GM18861 (cell line): ENCODE results near the gene DHX15.

Experiments
- ATAC-seq: cut with Tn5 transposase; IDR thresholded peaks from one replicate; pipeline ENCODE4 v1.9.1; 2021; ENCODE audit not compliant: unreplicated experiment

Gene DHX15

DNA sequence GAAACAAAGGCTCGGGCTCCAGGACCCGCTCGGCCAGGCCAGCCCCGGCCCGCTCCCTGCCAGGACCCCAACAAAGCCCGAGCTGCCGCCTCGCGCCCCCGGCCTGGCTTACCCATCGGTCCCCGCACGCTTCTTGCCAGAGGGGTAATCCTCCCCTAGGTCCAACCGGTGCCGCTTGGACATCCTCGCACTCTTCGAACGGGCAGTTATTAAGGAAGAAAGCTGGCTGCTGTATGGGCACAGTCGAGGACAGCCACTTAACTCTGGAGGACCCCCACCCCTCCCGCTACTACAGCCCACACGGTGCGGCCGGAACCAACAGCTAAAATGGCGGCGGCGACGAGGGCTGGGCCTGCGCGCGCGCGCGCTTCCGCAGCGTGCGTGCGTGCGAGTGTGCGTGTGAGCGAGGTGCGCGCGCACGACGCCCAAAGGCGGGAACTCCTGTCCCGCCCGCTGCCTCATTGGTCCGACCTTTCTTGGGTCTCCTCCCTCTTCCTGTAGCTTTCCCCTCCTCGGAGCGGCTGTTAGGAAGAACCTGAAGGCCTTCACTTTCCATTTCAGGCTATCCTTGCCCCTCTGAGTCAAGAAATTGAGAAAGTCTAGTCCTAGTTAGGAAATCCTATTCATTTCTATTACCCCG, at the start of gene DHX15:
DHX15 (minus strand) TSS at position 344 of the 640 bp plus-strand sequence; CDS start at position 183, 161 bp downstream.
- ATAC-seq, result peak; percentile 78

DNA sequence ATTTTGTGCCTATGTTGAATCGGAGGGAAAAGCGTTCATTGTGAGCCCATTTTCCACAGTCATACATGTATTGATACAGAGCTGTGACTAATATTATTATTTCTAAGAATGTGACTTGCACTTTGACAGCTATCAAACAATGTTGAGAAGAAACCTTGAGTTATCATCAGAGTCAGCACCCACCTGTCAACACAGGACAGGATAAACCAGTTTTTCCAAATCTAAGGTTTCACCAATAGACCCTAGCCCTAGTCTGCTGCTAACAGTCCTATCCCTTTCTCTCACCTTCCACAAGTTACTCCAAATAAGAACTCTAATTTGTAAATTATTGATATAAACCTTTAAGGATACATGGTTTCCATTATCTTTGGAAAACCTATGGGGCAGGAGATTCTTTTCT, 47.7 kb upstream of the DHX15 start:
- no peak for ATAC-seq

DNA sequence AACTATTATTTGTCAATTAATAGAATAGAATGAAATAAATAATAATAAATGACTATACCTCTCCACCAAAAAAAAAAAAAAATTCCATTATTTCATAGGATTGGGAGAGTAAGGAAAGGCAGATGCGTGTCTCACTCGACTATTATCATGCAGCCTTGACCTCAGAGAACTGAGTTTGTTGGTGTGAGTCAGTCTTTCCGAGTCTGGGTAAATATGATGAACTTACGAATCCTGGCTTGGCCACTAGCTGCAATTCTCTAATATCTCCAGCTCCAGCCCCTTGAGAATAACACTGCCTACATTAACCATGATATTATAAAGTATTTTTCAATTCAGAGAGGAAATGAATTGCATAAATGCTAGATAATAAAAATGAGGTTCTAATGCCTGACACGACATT, 46.6 kb upstream of the DHX15 start:
- no peak for ATAC-seq

DNA sequence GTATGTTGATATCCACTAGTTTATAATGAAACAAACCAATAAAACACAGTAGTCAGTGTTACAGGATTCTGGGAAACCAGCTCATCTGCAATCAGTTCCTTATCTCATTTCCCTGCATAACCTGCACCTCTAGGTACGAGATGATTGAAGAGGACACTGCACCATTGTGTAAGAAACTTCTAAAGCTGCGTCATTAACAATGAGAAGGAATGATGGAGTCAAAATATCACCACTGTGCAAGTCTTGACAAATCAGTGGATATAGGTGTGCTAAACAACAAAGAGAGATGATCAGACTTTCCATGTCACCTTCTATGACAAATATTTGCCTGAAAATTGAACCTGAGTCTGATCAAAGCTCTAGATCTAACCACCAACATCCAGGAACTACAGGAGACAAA, 40.7 kb upstream of the DHX15 start:
- no peak for ATAC-seq

DNA sequence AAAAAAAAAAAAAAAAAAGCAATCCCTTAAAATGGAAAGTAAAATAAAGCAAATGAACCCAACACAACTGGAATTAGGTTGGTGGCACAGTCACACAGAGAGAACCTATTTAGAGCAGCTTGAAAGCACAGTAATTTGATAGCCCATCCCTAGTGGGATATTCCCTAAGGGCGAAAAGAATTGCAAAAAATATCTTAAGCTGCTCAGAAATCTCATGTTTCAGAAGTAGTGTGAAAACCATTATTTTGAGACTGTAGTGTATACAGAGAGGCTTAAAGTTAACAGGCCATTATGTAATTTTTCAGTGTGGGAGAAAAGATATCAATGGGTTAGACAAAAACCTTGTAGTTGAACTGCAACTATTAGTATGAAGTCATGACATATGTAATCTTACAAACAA, 40.0 kb upstream of the DHX15 start:
- no peak for ATAC-seq

DNA sequence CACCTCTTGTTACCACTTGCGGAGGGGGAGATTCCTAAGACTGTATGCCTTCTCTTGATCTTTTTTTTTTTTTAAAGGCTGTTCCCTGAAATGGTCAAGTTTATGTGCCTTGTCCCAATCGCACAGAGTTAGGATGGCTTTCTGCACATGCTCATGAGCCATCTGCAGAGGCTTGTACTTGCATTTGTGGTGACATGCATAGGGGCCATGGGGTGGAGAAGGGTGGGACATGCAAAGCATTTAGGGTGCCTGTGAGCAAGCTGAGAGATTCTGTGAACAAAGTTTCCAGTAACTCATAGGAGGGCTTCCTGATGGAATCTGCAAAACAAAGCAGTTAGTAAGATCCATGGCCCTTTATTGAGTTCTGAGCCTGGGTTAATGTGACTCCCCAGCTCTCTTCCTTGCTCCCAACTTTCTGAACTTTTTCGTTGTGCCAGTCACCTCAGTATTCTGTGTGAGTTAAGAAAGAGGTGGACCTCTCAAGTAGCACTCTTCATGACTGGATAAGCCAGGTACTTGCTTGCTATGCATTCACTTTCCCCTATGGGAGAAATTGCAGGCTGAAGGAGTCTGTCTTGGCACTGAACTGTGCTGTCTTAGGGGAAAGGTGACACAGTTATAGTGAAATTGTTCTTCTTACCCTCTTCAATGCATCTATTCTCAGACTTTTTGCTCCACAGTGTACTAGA, 37.9 kb upstream of the DHX15 start:
- ATAC-seq, result no peak

DNA sequence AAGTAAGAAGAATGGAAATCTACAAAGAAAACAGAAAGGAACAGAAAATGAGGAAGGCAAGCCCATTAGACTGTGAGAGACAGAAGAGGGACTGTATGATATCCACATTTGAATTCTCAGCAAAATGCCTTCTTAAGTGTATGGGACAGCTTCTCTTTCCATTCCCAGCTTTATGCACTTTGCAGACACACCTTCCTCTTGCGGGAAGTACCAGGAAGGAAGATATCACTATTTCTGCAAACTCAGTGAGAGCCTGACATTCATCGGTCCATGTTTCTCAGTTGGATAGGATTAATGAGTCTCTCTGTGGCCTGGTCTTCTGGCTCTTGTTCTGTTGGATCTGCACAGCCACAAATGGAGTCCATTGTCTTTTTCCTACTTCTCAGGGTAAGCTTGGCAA, 31.6 kb upstream of the DHX15 start:
- ATAC-seq, result no peak

DNA sequence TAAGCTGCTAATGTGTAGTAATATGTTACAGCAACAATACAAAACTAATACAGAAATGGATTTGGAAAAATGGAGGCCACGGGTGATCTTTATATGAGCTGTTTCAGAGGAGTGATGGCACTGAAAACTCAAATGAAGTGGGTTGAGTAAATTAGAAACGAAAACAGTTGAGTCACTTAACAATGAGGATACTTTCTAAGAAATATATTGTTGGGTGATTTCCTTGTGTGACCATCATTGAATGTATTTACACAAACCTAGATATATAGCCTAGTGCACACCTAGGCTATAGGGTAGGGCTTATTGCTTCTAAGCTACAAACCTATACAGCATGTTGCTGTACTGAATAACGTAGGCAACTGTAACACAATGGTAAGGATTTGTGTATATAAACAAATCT, 30.5 kb upstream of the DHX15 start:
- no peak for ATAC-seq

DNA sequence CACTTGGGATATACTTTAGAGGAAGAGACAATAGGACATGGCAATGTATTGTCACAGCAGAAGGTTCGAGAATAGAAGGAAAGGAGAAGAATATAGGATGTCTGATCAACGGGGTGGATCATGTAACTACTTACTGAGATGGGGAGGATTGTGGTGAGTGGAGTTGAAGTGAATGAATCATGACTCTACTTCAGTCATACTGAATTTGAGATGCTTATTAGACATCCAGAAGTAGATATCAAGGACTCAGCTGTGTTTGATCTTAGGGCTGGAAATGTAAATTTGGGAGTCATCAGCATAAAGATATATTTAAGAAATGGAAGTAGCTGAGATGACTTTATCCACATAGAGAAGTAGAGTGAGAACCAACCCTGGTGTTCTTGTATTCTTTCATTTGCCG, 29.1 kb upstream of the DHX15 start:
- no peak for ATAC-seq

DNA sequence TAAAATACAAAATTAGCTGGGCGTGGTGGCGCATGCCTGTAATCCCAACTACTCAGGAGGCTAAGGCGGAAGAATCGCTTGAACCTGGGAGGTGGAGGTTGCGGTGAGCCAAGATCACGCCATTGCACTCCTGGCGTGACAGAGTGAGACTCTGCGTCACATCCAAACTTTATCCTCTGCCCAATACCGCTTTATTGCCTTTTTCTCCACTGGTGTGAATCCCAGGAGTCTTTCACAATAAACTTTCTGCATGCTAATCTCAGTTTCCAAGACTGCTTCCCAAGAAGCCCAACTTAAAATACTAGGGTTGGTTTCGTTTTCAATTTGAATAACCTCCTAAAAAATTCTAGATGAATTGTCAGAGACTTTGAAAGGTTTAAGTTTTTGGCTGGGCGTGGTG, 27.2 kb upstream of the DHX15 start:
- no peak for ATAC-seq

DNA sequence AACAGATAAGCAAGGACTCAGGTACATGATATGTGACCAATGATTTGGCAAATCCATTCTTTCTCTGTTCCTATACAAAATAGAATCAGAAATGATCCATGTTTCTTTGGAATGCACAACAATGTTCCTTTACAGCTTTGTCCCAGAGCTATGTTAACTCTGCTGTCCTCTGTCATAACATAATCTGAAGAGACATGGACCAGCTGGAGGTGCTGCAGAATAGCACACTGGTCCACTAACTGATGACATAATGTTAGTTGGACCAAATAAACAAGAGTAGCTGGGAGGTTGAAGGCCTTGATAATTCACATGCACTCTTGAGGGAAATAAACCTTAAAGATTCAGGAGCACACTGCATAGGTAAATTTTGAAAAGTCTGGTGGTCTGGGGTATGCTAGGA, 23.0 kb upstream of the DHX15 start:
- ATAC-seq, result no peak

DNA sequence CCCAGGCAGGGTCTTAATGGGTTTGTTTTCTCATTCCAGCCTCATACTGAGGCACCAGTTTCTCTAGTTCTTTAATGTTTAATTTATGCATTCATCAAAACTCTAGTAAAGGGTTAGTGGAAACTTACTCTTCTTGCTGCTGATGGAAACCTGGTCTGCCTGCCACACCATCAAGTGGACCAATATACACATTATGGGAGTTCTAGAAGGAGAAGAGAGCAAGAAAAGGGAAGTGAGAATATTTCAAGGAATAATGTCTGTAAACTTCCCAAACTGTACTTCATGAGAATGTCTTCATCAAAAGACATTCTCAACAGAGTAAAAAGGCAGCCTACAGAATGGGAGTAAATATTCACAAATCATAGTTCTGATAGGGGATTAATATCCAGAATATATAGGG, 20.9 kb upstream of the DHX15 start:
- ATAC-seq, result no peak

DNA sequence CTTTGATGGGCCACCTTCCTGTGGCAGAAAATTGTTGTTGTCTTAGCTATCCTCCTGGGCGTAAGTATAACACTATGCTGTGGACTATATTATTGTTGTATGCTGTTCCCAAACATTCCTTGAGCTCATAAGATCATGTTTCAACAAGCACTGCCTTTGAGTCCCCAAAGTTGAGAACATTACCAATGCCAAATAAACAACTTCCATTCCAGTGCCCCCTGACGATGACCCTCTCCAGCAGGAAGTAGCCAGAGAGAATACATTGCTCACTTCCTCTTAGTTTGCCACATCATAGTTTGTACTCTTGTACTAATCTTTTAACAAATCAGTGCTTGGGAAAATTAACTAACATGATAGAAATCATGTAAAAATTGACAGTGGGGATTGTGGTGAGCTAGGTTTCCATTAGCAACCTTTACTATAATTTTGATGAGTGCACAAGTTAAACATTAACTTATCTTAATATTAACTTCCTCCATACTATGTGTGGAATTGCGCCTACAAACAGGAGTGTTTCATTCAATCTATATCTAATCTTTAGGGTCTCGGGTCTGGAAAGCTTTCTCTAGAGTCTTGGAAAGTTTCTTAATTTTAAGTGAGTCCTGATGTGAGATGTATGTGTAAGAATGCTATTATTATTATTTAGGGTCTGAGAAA, 20.3 kb upstream of the DHX15 start:
- ATAC-seq, result no peak

DNA sequence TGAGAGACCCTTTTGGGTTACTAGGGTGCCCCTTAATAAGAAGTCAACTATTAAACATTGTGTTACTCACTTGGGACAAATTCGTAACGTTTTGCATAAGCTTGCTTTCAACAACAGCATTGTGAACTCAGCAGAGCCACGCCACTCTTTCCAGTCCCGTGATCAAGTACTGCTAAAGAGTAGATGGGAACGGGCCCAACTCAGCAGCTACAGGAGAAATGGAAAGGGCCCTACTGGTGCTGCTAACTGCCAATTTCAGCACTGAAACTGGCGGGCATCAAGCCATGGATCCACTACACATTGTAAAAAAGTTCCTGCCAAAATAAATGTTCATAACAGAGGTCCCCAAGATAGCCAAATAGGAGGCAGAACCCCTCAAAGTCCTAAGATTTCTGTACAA, 19.0 kb upstream of the DHX15 start:
- ATAC-seq, result no peak

DNA sequence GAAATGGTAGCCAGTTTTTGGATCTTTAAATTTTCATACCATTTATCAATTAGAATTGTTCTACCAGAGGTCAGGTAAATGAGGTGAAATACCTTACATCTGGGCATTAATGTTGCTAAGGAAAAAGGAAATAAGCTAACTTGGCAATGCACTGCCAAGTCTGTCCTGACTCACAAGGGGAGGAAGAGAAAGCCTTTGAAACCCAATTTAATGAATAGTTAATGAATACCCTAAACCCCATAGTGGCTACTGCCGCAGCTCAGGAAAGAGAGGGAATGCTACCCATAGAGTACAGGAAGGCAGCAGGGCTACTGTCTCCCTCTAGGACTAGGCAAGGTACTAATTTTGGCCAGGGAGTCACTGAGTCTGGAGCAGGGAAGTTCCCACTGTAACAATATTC, 16.8 kb upstream of the DHX15 start:
- ATAC-seq, result no peak

DNA sequence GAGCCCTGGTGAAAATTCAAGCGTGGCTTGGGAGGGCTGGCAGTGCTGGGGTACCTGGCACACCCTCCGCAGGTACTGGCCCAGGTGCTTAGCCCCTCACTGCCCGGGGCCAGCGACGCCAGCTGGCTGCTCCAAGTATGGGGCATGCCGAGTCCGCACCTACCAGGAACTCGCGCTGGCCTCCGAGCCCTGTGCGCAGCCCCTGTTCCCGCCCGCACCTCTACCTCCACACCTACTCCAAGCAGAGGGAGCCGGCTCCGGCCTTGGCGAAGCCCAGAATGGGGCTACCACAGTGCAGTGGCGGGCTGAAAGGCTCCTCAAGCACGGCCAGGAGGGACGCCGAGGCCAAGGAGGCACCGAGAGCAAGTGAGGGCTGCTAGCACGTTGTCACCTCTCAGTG, 14.9 kb upstream of the DHX15 start:
- no peak for ATAC-seq

DNA sequence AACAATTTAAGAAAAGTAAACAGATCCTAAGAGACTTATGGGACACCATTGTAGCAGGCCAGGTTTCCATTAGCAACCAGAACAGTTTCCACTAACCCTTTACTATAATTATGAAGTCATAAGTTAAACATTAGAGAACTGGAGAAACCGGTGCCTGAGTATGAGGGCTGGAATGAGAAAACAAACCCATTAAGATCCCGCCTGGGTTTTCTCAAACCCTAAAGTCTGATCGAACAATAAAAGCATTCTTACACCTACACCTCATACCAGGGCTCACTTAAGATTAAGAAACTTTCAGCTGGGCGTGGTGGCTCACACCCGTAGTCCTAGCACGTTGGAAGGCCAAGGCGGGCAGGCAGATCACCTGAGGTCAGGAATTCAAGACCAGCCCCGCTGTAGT, 13.7 kb upstream of the DHX15 start:
- no peak for ATAC-seq

DNA sequence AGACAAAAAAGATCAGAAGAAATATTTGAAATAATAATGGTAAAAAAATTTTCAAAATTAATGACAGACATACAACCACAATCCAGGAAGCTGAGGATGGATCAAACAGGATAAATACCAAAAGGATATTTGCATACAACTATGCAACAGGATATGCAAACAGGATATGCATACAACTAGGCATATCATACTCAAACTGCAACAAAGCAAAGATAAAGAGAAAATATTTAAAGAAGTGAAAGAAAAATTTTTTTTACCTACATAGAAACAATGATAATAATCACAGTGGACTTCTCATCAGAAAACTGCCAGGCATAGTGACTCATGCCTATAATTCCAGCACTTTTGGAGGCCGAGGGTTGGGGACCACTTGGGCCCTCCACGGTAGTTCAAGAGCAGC, 11.3 kb upstream of the DHX15 start:
- ATAC-seq, result no peak

DNA sequence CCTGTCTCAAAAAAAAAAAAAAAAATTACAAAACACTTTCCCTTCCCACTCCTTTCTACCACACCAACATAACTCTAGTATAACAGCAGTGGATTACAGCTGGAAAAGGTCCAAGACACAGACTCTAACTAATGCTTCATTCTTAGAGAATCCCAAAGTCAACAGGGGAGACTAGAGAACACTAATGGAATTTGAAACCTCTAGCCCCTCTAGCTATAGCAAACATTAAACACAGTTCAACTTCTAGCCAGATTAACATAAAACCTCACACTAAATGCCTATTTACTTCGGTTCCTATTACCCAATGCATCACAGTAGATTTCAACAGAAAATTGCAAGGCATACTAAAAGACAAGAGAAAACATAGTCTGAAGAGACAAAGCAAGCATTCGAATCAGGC, 10.5 kb upstream of the DHX15 start:
- ATAC-seq, result no peak

DNA sequence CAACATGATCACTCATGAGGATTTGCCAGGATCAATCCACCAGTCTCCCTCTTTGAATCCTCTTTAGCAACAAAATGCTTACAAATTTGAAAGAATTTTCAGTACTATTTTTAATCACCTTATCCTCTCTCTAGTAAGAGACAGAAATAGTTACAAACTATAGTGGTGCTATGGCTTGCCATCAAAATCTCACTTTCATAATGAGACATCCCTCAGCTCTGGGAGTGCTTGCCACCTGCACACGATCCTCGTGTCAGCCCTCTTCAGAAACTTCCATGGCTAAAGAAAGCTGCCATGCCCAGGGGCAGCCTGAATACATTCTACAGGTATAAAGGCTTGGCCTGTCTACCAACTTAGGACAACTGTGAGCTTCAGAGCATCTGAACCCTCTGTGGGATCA, 5.1 kb upstream of the DHX15 start:
- peak; percentile 56 for ATAC-seq

DNA sequence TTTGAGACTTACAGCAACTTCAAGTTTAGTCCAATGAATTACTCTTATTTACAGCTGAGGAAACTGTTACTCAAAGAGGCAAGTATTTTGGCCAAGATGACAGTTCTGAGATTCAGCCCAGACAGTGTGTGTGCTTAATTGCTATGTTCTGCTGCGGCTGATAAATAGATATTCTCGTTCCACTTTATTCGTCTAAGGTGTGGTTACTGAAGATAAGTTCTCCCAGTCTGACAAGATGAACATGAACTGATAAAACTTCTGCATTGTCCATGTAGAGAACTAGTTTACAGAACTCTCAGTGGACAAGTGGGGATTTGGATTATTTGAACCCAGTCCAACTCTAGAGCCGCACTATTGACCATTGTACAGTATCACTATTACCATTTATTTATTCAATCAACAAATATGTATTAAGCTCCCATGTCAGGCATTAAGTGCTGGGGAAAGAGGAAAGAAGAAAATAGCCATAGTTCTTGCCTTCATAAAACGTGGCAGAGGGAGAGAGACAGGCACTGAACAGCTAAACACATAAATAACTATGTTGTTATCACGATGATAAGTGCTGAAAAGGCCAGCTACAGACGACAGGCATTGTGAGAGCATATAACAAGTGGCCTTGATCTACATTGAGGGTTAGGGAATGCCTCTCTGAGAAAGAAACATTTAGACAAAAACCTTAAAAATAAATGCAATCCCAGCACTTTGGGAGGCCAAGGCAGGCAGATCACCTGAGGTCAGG, 4.0 kb upstream of the DHX15 start:
- no peak for ATAC-seq
